IgD-negative memory B cell (primary cell): ENCODE data around the gene OR2D3. TPM values are rescaled to one million over a fixed set of nuclear protein-coding genes. Genes with fewer than 3 reads are reported as not detected.
"Not testable (repeated sequence)": the region's sequence is repeated elsewhere in the genome, so short reads cannot be mapped to it uniquely, and the experiment has no call there.

Source experiments
- H3K27ac Mint-ChIP-seq, 3 donors: one replicate each; pipeline ENCODE4 v1.8.0; 2020 to 2022; ENCODE audit warnings: mild to moderate bottlenecking in 3 of 3, mixed read lengths in 3 of 3, moderate library complexity in 1 of 3
- H3K27me3 Mint-ChIP-seq: one replicate; pipeline ENCODE4 v1.8.0; 2021; ENCODE audit warnings: mixed read lengths
- H3K36me3 Mint-ChIP-seq: one replicate; pipeline ENCODE4 v1.8.0; 2020; ENCODE audit warnings: mild to moderate bottlenecking, mixed read lengths
- H3K4me1 Mint-ChIP-seq, 3 donors: one replicate each; pipeline ENCODE4 v1.8.0; 2020 to 2022; ENCODE audit warnings: mixed read lengths in 3 of 3, mild to moderate bottlenecking in 1 of 3
- H3K4me3 Mint-ChIP-seq, 4 donors: one replicate each; pipeline ENCODE4 v1.8.0; 2020 to 2022; ENCODE audit warnings: mild to moderate bottlenecking in 4 of 4, mixed read lengths in 4 of 4, moderate library complexity in 3 of 4
- H3K9me3 Mint-ChIP-seq, 3 donors: one replicate each; pipeline ENCODE4 v1.8.0; 2020 to 2021; ENCODE audit warnings: mixed read lengths in 3 of 3, mild to moderate bottlenecking in 1 of 3
- polyA plus RNA-seq: library from polyadenylated mRNA; unstranded; fragments of 300-500 nt; fragmentation: Illumina TruSeq; gene quantifications from one replicate; pipeline ENCODE4 v1.2.3, GENCODE V29; 2021

Gene OR2D3, protein sequence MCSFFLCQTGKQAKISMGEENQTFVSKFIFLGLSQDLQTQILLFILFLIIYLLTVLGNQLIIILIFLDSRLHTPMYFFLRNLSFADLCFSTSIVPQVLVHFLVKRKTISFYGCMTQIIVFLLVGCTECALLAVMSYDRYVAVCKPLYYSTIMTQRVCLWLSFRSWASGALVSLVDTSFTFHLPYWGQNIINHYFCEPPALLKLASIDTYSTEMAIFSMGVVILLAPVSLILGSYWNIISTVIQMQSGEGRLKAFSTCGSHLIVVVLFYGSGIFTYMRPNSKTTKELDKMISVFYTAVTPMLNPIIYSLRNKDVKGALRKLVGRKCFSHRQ
- polyA plus RNA-seq: not detected

DNA sequence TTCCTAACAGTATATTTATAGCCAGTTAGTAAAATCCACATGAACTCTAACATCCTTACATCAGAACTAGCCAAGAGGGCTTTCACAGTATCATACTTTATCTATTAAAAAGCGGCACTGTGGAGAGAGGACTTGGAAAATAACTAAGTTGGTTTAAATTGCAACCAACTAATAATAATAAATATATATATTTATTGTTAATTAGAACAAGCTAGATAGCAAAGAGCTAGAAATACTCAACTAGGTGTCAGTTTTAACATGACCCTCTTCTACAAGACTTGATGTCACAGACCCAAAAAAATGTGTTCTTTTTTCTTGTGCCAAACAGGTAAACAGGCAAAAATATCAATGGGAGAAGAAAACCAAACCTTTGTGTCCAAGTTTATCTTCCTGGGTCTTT is at the start of gene OR2D3:
Gene OR2D3, plus strand, starts transcription at position 301 of the 400 bp plus-strand sequence. Its CDS starts 0 bp downstream, at position 301.
- Mint-ChIP-seq H3K27me3 (peaks cover 6% of the 10 kb centered on the region), H3K4me3 (peak within 1 kb of the TSS in 1 of 4 donors; percentile 41), H3K27ac (no peak within 1 kb of the TSS), H3K9me3 (peaks cover 0 to 2% (median 0%) of the 10 kb centered on the region in 3 donors), H3K4me1 (peaks cover 0 to 1% (median under 1%) of the 10 kb centered on the region in 3 donors), H3K36me3 (no peaks in the 10 kb centered on the region)

DNA sequence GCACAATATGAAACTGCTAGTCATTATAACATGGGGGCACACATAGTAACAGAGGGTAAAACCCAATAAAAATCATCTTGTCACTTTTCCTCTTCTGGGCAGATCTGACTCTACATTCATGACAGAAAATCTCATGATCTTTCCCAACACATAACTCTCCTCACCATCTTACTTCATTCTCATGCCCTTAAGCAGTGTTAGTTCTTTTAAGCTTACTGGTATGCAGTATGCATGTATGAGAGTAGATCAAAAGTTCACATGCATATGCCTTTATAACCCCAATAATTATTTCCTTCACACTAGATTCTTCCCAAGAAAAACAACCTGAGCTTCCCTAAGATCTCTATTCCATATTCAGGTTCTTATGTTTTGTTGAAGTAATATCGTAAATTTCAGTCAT is 49.5 kb upstream of the OR2D3 start:
- H3K36me3 Mint-ChIP-seq: no peaks in the 10 kb centered on the region
- H3K27ac Mint-ChIP-seq: no peak overlapping the region
- H3K9me3 Mint-ChIP-seq: no peaks in the 10 kb centered on the region
- H3K4me1 Mint-ChIP-seq: no peaks in the 10 kb centered on the region
- H3K4me3 Mint-ChIP-seq: no peak overlapping the region
- no peaks in the 10 kb centered on the region for H3K27me3 Mint-ChIP-seq

- H3K36me3 Mint-ChIP-seq: no peaks in the 10 kb centered on the region
- H3K27me3 Mint-ChIP-seq: no peaks in the 10 kb centered on the region
- H3K27ac Mint-ChIP-seq: no peak overlapping the region
- H3K9me3 Mint-ChIP-seq: no peaks in the 10 kb centered on the region
- no peak overlapping the region for H3K4me3 Mint-ChIP-seq
- H3K4me1 Mint-ChIP-seq: no peaks in the 10 kb centered on the region
Measured at GRCh38 chr11:6875761-6876160, 45.0 kb upstream of the OR2D3 start.

DNA sequence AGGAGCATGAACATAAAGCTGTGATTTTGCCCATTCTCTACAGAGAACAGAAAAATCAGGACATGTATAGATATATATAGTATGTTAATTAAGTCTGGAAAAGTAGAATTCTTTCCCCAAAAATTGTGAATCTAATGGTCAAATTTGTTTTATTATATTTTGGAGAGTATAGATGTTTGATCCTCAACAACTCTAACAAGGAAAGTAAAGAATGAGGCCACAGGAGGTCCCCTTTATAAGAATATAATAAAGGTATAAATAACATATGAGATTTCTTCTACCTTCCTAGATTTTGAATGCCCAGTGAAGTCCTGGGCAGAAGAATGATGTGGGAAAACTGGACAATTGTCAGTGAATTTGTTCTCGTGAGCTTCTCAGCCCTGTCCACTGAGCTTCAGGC is 44.5 kb upstream of the OR2D3 start, which contains the start of gene OR10A4:
Gene OR10A4, plus strand, starts transcription at position 301 of the 400 bp plus-strand sequence. Its CDS starts 23 bp downstream, at position 324.
- Mint-ChIP-seq H3K36me3 (no peaks in the 10 kb centered on the region), H3K4me3 (no peak within 1 kb of the TSS), H3K27me3 (no peaks in the 10 kb centered on the region), H3K9me3 (no peaks in the 10 kb centered on the region), H3K4me1 (no peaks in the 10 kb centered on the region), H3K27ac (peak within 1 kb of the TSS in 1 of 3 donors; percentile 7)

- H3K27ac Mint-ChIP-seq: peak overlapping the region in 1 of 3 donors; percentile 7
- H3K27me3 Mint-ChIP-seq: no peaks in the 10 kb centered on the region
- no peak overlapping the region for H3K4me3 Mint-ChIP-seq
- no peaks in the 10 kb centered on the region for H3K36me3 Mint-ChIP-seq
- H3K4me1 Mint-ChIP-seq: no peaks in the 10 kb centered on the region
- no peaks in the 10 kb centered on the region for H3K9me3 Mint-ChIP-seq
Measured at GRCh38 chr11:6876914-6877313, 43.9 kb upstream of the OR2D3 start.

DNA sequence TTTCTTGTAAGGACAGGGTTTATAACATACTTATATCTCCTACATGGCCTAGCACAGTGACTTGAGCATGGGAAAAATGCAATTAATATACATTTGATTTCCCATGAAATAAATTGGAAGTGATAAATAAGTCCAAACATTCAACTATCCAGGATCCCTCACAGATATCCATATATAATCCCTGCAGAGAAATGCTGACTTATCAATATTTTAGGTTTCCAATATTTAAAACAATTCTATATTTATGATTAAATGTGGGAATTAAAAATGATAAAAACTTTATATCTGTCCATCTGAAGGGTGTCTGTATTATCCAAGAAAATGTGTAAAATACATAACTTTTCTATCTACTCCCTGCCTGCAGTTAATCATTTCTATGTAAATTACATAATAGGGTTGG is 38.1 kb upstream of the OR2D3 start:
- Mint-ChIP-seq H3K4me1 (no peaks in the 10 kb centered on the region), H3K9me3 (peaks cover 0 to 2% (median 0%) of the 10 kb centered on the region in 3 donors), H3K36me3 (no peaks in the 10 kb centered on the region), H3K27ac (no peak overlapping the region), H3K27me3 (peaks cover 3% of the 10 kb centered on the region), H3K4me3 (no peak overlapping the region)

- H3K4me1 Mint-ChIP-seq, H3K36me3 Mint-ChIP-seq, H3K9me3 Mint-ChIP-seq, H3K27ac Mint-ChIP-seq, H3K4me3 Mint-ChIP-seq, H3K27me3 Mint-ChIP-seq: not testable (repeated sequence)
Measured at GRCh38 chr11:6887711-6888110, 33.1 kb upstream of the OR2D3 start.

GRCh38 chr11:6888830-6889229 is 32.0 kb upstream of the OR2D3 start:
- Mint-ChIP-seq H3K4me1 (no peaks in the 10 kb centered on the region), H3K36me3 (no peaks in the 10 kb centered on the region), H3K27ac (no peak overlapping the region), H3K9me3 (peaks cover 0 to 2% (median 2%) of the 10 kb centered on the region in 3 donors), H3K27me3 (peaks cover 5% of the 10 kb centered on the region), H3K4me3 (no peak overlapping the region)

GRCh38 chr11:6889835-6890234 is 31.0 kb upstream of the OR2D3 start:
- H3K27me3 Mint-ChIP-seq: peaks cover 5% of the 10 kb centered on the region
- no peak overlapping the region for H3K27ac Mint-ChIP-seq
- no peaks in the 10 kb centered on the region for H3K4me1 Mint-ChIP-seq
- no peak overlapping the region for H3K4me3 Mint-ChIP-seq
- H3K9me3 Mint-ChIP-seq: peaks cover 0 to 2% (median 2%) of the 10 kb centered on the region in 3 donors
- no peaks in the 10 kb centered on the region for H3K36me3 Mint-ChIP-seq

DNA sequence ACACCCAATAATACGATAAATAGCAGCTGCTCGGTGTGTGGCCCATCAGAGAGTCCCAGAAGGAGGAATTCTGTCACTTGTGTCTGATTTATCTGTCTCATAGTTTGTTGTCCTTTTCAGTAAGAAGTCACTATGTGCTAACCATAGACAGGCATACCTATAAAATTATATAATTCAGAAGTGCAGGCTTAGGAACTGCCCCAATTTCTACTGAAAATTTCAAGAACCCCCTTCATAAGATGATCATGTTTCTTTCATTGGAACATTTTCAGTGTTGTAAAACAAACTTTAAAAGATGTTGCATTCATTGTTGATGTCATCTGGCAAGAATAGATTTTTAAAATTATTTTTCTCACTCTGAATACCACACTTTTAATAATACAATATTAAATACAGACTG is 28.4 kb upstream of the OR2D3 start, which contains the start of gene OR2D2:
Gene OR2D2, minus strand, starts transcription at position 101 of the 400 bp plus-strand sequence. Its CDS starts 0 bp downstream, at position 101.
- no peak within 1 kb of the TSS for H3K4me3 Mint-ChIP-seq
- H3K27me3 Mint-ChIP-seq: peaks cover 5% of the 10 kb centered on the region
- H3K36me3 Mint-ChIP-seq: no peaks in the 10 kb centered on the region
- H3K9me3 Mint-ChIP-seq: peaks cover 0 to 2% (median 2%) of the 10 kb centered on the region in 3 donors
- H3K27ac Mint-ChIP-seq: no peak within 1 kb of the TSS
- no peaks in the 10 kb centered on the region for H3K4me1 Mint-ChIP-seq

GRCh38 chr11:6894097-6894496 is 26.7 kb upstream of the OR2D3 start:
- H3K27ac Mint-ChIP-seq: no peak overlapping the region
- H3K4me1 Mint-ChIP-seq: no peaks in the 10 kb centered on the region
- H3K4me3 Mint-ChIP-seq: no peak overlapping the region
- H3K36me3 Mint-ChIP-seq: no peaks in the 10 kb centered on the region
- peaks cover 0 to 2% (median 0%) of the 10 kb centered on the region in 3 donors for H3K9me3 Mint-ChIP-seq
- peaks cover 6% of the 10 kb centered on the region for H3K27me3 Mint-ChIP-seq

GRCh38 chr11:6895010-6895409 is 25.8 kb upstream of the OR2D3 start:
- no peak overlapping the region for H3K4me3 Mint-ChIP-seq
- H3K9me3 Mint-ChIP-seq: no peaks in the 10 kb centered on the region
- H3K27ac Mint-ChIP-seq: no peak overlapping the region
- no peaks in the 10 kb centered on the region for H3K36me3 Mint-ChIP-seq
- no peaks in the 10 kb centered on the region for H3K4me1 Mint-ChIP-seq
- H3K27me3 Mint-ChIP-seq: peaks cover 6% of the 10 kb centered on the region

DNA sequence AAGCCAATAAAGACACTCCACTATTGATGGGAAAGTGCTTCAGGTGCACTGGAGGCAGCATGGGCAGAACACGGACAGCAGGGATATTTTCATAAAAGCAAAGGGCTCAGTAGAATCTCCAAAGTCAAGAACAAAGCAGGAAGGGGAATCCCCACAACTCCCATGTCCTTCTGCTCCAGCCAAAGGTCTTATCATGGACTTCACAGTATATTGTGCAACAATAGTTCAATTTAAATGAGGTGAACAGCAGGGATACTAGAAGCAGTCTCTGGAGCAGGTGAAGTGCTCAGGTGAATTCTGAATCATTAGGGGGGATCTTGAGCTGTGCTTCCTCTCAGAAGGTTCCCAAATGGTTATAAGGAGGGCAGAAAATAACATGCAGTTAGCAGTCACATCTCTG is 21.9 kb upstream of the OR2D3 start:
- H3K27me3 Mint-ChIP-seq: peaks cover 8% of the 10 kb centered on the region
- no peaks in the 10 kb centered on the region for H3K9me3 Mint-ChIP-seq
- H3K36me3 Mint-ChIP-seq: no peaks in the 10 kb centered on the region

GRCh38 chr11:6900327-6900999 is 20.3 kb upstream of the OR2D3 start:
- peaks cover 8% of the 10 kb centered on the region for H3K27me3 Mint-ChIP-seq
- no peaks in the 10 kb centered on the region for H3K4me1 Mint-ChIP-seq
- H3K9me3 Mint-ChIP-seq: no peaks in the 10 kb centered on the region
- no peak overlapping the region for H3K4me3 Mint-ChIP-seq
- H3K27ac Mint-ChIP-seq: no peak overlapping the region
- no peaks in the 10 kb centered on the region for H3K36me3 Mint-ChIP-seq

More for the DNA sequence above, 21.9 kb upstream of the OR2D3 start:
- H3K4me1 Mint-ChIP-seq: no peaks in the 10 kb centered on the region
- no peak overlapping the region for H3K4me3 Mint-ChIP-seq
- no peak overlapping the region for H3K27ac Mint-ChIP-seq

DNA sequence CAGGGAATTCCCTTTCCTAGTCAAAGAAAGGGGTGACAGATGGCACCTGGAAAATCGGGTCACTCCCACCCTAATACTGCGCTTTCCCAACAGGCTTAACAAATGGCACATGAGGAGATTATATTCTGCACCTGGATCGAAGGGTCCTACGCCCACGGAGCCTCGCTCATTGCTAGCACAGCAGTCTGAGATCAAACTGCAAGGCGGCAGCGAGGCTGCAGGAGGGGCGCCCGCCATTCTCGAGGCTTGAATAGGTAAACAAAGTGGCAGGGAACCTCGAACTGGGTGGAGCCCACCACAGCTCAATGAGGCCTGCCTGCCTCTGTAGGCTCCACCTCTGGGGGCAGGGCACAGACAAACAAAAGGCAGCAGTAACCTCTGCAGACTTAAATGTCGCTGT is 16.0 kb upstream of the OR2D3 start:
- H3K9me3 Mint-ChIP-seq, H3K4me3 Mint-ChIP-seq: not testable (repeated sequence)

More for the DNA sequence above, 16.0 kb upstream of the OR2D3 start:
- H3K27me3 Mint-ChIP-seq, H3K27ac Mint-ChIP-seq, H3K36me3 Mint-ChIP-seq, H3K4me1 Mint-ChIP-seq: not testable (repeated sequence)
